Activated CD8-positive, alpha-beta T cell treated with anti-CD3 and anti-CD28 coated beads for 36 hours (primary cell): Measurements from ENCODE around the gene GCSAML. TPM values are rescaled to one million over a fixed set of nuclear protein-coding genes. Genes with fewer than 3 reads are reported as not detected.

Source experiments
- ATAC-seq: fragments of 200-7000 bp; cut with Tn5 transposase; one replicate; pipeline ENCODE4 v1.10.0; 2021; ENCODE audit warnings: mild to moderate bottlenecking, moderate library complexity
- CTCF ChIA-PET: fragments of 350-600 bp; sonication (Branson Sonifier 250); formaldehyde crosslinking; loops from one replicate; lab custom pipeline; 2021; ENCODE audit warnings: antibody characterized with exemption; lab: Charles Lee
- POLR2A ChIA-PET: fragments of 350-600 bp; sonication (Branson Sonifier 250); formaldehyde crosslinking; loops from one replicate; lab custom pipeline; 2021; ENCODE audit warnings: antibody characterized with exemption; lab: Charles Lee
- DNase-seq: peaks from one replicate; pipeline ENCODE4 v3.0.0-alpha.2; 2020
- H3K27ac Mint-ChIP-seq: one replicate; pipeline ENCODE4 v1.8.0; 2021; ENCODE audit warnings: mild to moderate bottlenecking, mixed read lengths
- H3K27me3 Mint-ChIP-seq: one replicate; pipeline ENCODE4 v1.8.0; 2021; ENCODE audit warnings: mixed read lengths
- H3K36me3 Mint-ChIP-seq: one replicate; pipeline ENCODE4 v1.8.0; 2021; ENCODE audit warnings: low read depth, mixed read lengths
- H3K4me1 Mint-ChIP-seq: one replicate; pipeline ENCODE4 v1.8.0; 2021; ENCODE audit warnings: low read depth, mixed read lengths
- H3K4me3 Mint-ChIP-seq: one replicate; pipeline ENCODE4 v1.8.0; 2021; ENCODE audit warnings: mild to moderate bottlenecking, moderate library complexity, mixed read lengths
- H3K9me3 Mint-ChIP-seq: one replicate; pipeline ENCODE4 v1.8.0; 2021; ENCODE audit warnings: mixed read lengths
- intact Hi-C: fragments of 100-400 bp; cut with micrococcal nuclease; formaldehyde crosslinking; loops from one replicate; pipeline ENCODE4 v1.10.0; 2022
- total RNA-seq, 2 experiments: library from RNA; stranded (reverse); gene quantifications; one replicate each; pipeline ENCODE4 v1.2.3, GENCODE V29; 2021
- TF ChIP-seq, protein P1 (sequence below): fragments of 200-600 bp; IDR thresholded peaks from one replicate; pipeline ENCODE4 v1.8.0; 2022; ENCODE audit warnings: antibody characterized with exemption, mild to moderate bottlenecking

GCSAML gene
- total RNA-seq, 2 experiments from 2014 or later, result 0.16 to 0.27 TPM

DNA sequence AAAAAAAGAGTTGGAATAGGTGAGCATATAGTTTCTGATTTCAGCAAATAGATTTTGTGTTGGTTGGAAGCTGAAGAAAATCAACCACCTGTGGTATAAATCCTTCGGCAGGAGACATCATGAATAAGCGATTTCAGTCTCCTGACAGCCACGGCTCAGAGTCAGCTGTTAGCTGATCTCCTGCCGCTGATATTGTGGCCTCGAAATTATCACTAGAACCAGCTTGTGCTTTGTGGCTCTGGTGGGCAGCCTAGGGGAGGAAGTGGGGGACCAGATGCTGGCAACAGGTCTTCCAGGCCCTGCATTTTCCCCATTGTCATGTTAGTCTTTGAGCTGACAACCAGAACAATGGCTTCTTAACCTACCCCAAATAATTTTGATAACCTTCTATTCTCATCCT, 842 bp upstream of the GCSAML start:
- Mint-ChIP-seq H3K36me3 (no peaks in the 10 kb centered on the region), H3K4me1 (peaks cover 13% of the 10 kb centered on the region), H3K4me3 (no peak overlapping the region), H3K27ac (no peak overlapping the region), H3K9me3 (no peaks in the 10 kb centered on the region), H3K27me3 (peaks cover 14% of the 10 kb centered on the region)
- ATAC-seq (no peak), DNase-seq (peak; percentile 12)
- ChIA-PET CTCF (no interaction called here), POLR2A (no interaction called here)
- intact Hi-C loops, result no loop called here
- TF ChIP-seq, protein P1, sequence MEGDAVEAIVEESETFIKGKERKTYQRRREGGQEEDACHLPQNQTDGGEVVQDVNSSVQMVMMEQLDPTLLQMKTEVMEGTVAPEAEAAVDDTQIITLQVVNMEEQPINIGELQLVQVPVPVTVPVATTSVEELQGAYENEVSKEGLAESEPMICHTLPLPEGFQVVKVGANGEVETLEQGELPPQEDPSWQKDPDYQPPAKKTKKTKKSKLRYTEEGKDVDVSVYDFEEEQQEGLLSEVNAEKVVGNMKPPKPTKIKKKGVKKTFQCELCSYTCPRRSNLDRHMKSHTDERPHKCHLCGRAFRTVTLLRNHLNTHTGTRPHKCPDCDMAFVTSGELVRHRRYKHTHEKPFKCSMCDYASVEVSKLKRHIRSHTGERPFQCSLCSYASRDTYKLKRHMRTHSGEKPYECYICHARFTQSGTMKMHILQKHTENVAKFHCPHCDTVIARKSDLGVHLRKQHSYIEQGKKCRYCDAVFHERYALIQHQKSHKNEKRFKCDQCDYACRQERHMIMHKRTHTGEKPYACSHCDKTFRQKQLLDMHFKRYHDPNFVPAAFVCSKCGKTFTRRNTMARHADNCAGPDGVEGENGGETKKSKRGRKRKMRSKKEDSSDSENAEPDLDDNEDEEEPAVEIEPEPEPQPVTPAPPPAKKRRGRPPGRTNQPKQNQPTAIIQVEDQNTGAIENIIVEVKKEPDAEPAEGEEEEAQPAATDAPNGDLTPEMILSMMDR, result no peak

DNA sequence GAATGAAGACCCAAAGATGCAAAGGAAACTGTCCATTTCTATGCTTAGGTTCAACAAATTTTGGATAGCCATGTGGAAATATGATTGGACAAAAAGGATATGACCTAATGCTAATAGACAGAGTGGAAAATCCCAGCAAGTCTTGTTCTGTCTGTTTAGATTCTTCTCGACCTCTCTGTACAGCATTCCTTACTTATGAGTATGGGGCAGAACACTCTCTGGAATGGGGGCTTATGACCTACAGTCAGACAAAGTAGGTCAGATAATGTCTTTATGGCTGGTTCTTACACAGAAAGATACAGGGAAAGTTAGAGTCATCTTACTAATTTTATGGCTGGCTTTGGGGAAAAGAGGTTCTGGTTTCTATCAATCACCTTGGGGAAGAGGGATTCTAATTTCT, 2.8 kb downstream of the GCSAML start:
- ATAC-seq, result no peak
- TF ChIP-seq, protein P1, result no peak
- intact Hi-C loops, result no loop called here
- POLR2A ChIA-PET, result interaction anchor here (0.6 kb wide), 1 partner anchor 737 kb away, joined by 3 read pairs; no protein-coding TSS in a partner anchor
- Mint-ChIP-seq H3K27me3 (peaks cover 13% of the 10 kb centered on the region), H3K4me3 (no peak overlapping the region), H3K9me3 (no peaks in the 10 kb centered on the region), H3K4me1 (peaks cover 13% of the 10 kb centered on the region), H3K36me3 (no peaks in the 10 kb centered on the region), H3K27ac (no peak overlapping the region)
- CTCF ChIA-PET, result no interaction called here
- DNase-seq, result no peak

DNA sequence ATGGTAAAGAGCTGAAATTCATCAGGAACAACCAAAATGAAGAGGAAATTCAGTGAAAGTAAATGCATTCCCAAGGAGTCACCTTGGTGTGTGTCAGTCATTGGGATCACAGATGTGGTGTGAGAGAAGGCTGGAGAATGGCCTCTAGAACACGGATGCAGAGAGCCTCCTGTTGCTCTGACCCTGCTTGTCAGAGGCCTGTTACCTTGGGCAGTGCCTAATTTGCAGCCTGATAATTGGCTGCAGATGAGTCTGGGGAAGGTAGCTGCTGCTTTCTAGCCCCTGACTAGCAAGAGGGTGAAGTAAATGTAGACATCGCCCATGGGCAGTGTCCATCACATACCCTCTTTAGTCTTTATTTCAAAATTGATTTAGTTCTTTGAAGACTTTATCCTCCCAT, 3.3 kb downstream of the GCSAML start:
- Mint-ChIP-seq H3K4me3 (no peak overlapping the region), H3K9me3 (no peaks in the 10 kb centered on the region), H3K4me1 (peaks cover 13% of the 10 kb centered on the region), H3K36me3 (no peaks in the 10 kb centered on the region), H3K27me3 (peaks cover 11% of the 10 kb centered on the region), H3K27ac (no peak overlapping the region)
- CTCF ChIA-PET, result no interaction called here
- intact Hi-C loops, result no loop called here
- no peak for DNase-seq
- TF ChIP-seq, protein P1, result no peak
- no peak for ATAC-seq
- POLR2A ChIA-PET, result no interaction called here

DNA sequence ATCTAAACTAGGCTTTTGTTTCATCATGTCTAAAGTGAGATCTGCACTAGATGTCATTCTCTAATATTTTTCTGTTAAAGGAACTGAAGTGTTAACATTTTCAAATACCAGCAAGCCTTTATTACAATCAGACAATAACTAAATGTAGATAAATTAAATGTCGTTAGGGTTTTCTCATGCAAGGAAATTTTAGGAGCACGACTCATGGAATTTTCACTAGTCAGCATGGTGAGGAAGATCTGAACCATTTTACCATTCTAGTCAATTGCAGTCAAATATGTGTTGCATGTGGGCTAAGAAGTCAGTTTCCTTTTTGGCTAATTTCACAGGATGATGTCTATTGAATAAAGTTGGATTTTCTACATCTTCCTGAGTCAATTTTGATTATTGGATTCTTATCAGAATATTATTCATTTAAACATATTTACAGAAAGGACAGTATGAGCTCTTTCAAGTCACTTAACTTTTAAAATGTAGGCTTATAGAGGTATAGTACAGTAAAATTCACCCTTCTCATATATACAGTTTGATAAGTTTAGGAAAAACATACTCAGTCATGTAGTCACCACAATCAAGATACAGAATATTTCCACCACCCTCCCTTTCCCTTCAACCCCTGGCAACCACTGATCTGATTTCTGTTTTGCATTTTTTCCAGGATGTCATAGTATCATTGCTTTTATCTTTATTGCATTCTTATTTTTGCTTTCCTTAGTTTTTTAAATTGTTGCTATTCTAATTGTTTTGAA, 9.2 kb downstream of the GCSAML start:
- no peaks in the 10 kb centered on the region for H3K9me3 Mint-ChIP-seq
- no peak for DNase-seq
- POLR2A ChIA-PET, result no interaction called here
- no peaks in the 10 kb centered on the region for H3K36me3 Mint-ChIP-seq
- CTCF ChIA-PET, result no interaction called here
- intact Hi-C loops, result no loop called here
- TF ChIP-seq, protein P1, result no peak
- H3K27me3 Mint-ChIP-seq, result no peaks in the 10 kb centered on the region
- no peak for ATAC-seq
- peaks cover 4% of the 10 kb centered on the region for H3K4me1 Mint-ChIP-seq
- no peak overlapping the region for H3K27ac Mint-ChIP-seq
- H3K4me3 Mint-ChIP-seq, result no peak overlapping the region

DNA sequence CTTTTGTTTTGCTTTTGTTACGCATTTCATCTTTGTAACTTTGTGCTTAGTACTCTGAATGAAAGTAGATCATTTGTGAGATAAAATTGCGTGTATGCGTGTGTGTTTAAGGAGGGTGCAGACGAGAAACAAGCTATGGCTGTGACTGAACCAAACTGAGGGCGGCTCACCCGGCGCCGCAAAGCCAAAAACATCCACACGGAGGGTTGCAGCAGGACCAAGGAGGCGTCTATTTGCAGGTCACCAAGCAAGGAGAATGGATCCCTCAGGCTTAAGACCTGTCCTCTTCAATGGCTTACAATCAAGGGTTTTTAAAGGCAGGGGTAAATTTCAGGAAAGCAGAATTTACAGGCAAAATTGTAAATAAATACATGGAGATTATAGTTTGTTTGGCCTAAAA, 12.8 kb downstream of the GCSAML start:
- no peaks in the 10 kb centered on the region for H3K36me3 Mint-ChIP-seq
- H3K27me3 Mint-ChIP-seq, result no peaks in the 10 kb centered on the region
- ATAC-seq (no peak), DNase-seq (no peak)
- TF ChIP-seq, protein P1, result no peak
- intact Hi-C loops, result no loop called here
- H3K4me1 Mint-ChIP-seq, result peaks cover 4% of the 10 kb centered on the region
- H3K4me3 Mint-ChIP-seq, result no peak overlapping the region
- ChIA-PET POLR2A (no interaction called here), CTCF (no interaction called here)
- H3K27ac Mint-ChIP-seq, result no peak overlapping the region
- no peaks in the 10 kb centered on the region for H3K9me3 Mint-ChIP-seq
